Measurements from ENCODE around the gene SOAT1. TPM values are rescaled to one million over a fixed set of nuclear protein-coding genes. Genes with fewer than 3 reads are reported as not detected.
"Not testable (repeated sequence)": the region's sequence is repeated elsewhere in the genome, so short reads cannot be mapped to it uniquely, and the experiment has no call there.

Gene SOAT1
- total RNA-seq, 1 donor from 2014 or later, result 8.9 TPM

GRCh38 chr1:179340918-179341317 is 47.3 kb downstream of the SOAT1 start:
- H3K9me3 ChIP-seq (ENCODE audit: control insufficient read depth in 3 of 3, low read length in 3 of 3), result no peaks in the 10 kb centered on the region
- H3K4me1 ChIP-seq (ENCODE audit: control insufficient read depth in 3 of 3, insufficient read depth in 3 of 3, low read length in 3 of 3), result no peaks in the 10 kb centered on the region
- no peak overlapping the region for H3K4me3 ChIP-seq (ENCODE audit: low read length in 3 of 3)
- no peak overlapping the region for H3K27ac ChIP-seq (ENCODE audit: low read depth, low read length)
- no peak overlapping the region for H3K9ac ChIP-seq (ENCODE audit: low read depth in 1 of 3, low read length in 3 of 3)
- peaks cover 3 to 22% (median 15%) of the 10 kb centered on the region in 3 donors for H3K36me3 ChIP-seq (ENCODE audit: control insufficient read depth in 3 of 3, insufficient read depth in 3 of 3, low read length in 3 of 3)
- H3K27me3 ChIP-seq (ENCODE audit: control insufficient read depth in 3 of 3, insufficient read depth in 3 of 3, low read length in 3 of 3), result no peaks in the 10 kb centered on the region

GRCh38 chr1:179341943-179342547 is 48.4 kb downstream of the SOAT1 start:
- no peak overlapping the region for H3K4me3 ChIP-seq (ENCODE audit: low read length in 3 of 3)
- H3K36me3 ChIP-seq (ENCODE audit: control insufficient read depth in 3 of 3, insufficient read depth in 3 of 3, low read length in 3 of 3), result peaks cover 3 to 25% (median 23%) of the 10 kb centered on the region in 3 donors
- H3K4me1 ChIP-seq (ENCODE audit: control insufficient read depth in 3 of 3, insufficient read depth in 3 of 3, low read length in 3 of 3), result no peaks in the 10 kb centered on the region

GRCh38 chr1:179342740-179343404 is 49.3 kb downstream of the SOAT1 start:
- Histone ChIP-seq H3K27me3 (ENCODE audit: control insufficient read depth in 3 of 3, insufficient read depth in 3 of 3, low read length in 3 of 3) (no peaks in the 10 kb centered on the region), H3K9me3 (ENCODE audit: control insufficient read depth in 3 of 3, low read length in 3 of 3) (no peaks in the 10 kb centered on the region), H3K4me1 (ENCODE audit: control insufficient read depth in 3 of 3, insufficient read depth in 3 of 3, low read length in 3 of 3) (no peaks in the 10 kb centered on the region), H3K27ac (ENCODE audit: low read depth, low read length) (no peak overlapping the region), H3K36me3 (ENCODE audit: control insufficient read depth in 3 of 3, insufficient read depth in 3 of 3, low read length in 3 of 3) (peaks cover 3 to 26% (median 25%) of the 10 kb centered on the region in 3 donors), H3K9ac (ENCODE audit: low read depth in 1 of 3, low read length in 3 of 3) (no peak overlapping the region), H3K4me3 (ENCODE audit: low read length in 3 of 3) (no peak overlapping the region)

More at GRCh38 chr1:179341943-179342547, 48.4 kb downstream of the SOAT1 start:
- H3K27ac ChIP-seq (ENCODE audit: low read depth, low read length), result no peak overlapping the region
- no peaks in the 10 kb centered on the region for H3K27me3 ChIP-seq (ENCODE audit: control insufficient read depth in 3 of 3, insufficient read depth in 3 of 3, low read length in 3 of 3)
- H3K9me3 ChIP-seq (ENCODE audit: control insufficient read depth in 3 of 3, low read length in 3 of 3), result no peaks in the 10 kb centered on the region
- H3K9ac ChIP-seq (ENCODE audit: low read depth in 1 of 3, low read length in 3 of 3), result no peak overlapping the region

GRCh38 chr1:179351281-179351680 is 57.7 kb downstream of the SOAT1 start:
- Histone ChIP-seq H3K9me3 (ENCODE audit: control insufficient read depth in 3 of 3, low read length in 3 of 3) (no peaks in the 10 kb centered on the region), H3K9ac (ENCODE audit: low read depth in 1 of 3, low read length in 3 of 3) (no peak overlapping the region), H3K36me3 (ENCODE audit: control insufficient read depth in 3 of 3, insufficient read depth in 3 of 3, low read length in 3 of 3) (peaks cover 0 to 18% (median 17%) of the 10 kb centered on the region in 3 donors), H3K27ac (ENCODE audit: low read depth, low read length) (no peak overlapping the region), H3K4me1 (ENCODE audit: control insufficient read depth in 3 of 3, insufficient read depth in 3 of 3, low read length in 3 of 3) (no peaks in the 10 kb centered on the region), H3K4me3 (ENCODE audit: low read length in 3 of 3) (no peak overlapping the region), H3K27me3 (ENCODE audit: control insufficient read depth in 3 of 3, insufficient read depth in 3 of 3, low read length in 3 of 3) (no peaks in the 10 kb centered on the region)

- no peak overlapping the region for H3K27ac ChIP-seq (ENCODE audit: low read depth, low read length)
- H3K9me3 ChIP-seq (ENCODE audit: control insufficient read depth in 3 of 3, low read length in 3 of 3), result no peaks in the 10 kb centered on the region
- no peak overlapping the region for H3K9ac ChIP-seq (ENCODE audit: low read depth in 1 of 3, low read length in 3 of 3)
- H3K36me3 ChIP-seq (ENCODE audit: control insufficient read depth in 3 of 3, insufficient read depth in 3 of 3, low read length in 3 of 3), result peaks cover 0 to 14% (median 14%) of the 10 kb centered on the region in 3 donors
- H3K27me3 ChIP-seq (ENCODE audit: control insufficient read depth in 3 of 3, insufficient read depth in 3 of 3, low read length in 3 of 3), result no peaks in the 10 kb centered on the region
- no peak overlapping the region for H3K4me3 ChIP-seq (ENCODE audit: low read length in 3 of 3)
- no peaks in the 10 kb centered on the region for H3K4me1 ChIP-seq (ENCODE audit: control insufficient read depth in 3 of 3, insufficient read depth in 3 of 3, low read length in 3 of 3)
Observed at GRCh38 chr1:179352236-179352635, 58.6 kb downstream of the SOAT1 start.

GRCh38 chr1:179353546-179353945 is 59.9 kb downstream of the SOAT1 start:
- H3K27ac ChIP-seq (ENCODE audit: low read depth, low read length), result no peak overlapping the region
- H3K36me3 ChIP-seq (ENCODE audit: control insufficient read depth in 3 of 3, insufficient read depth in 3 of 3, low read length in 3 of 3), result peaks cover 0 to 11% (median 10%) of the 10 kb centered on the region in 3 donors
- no peak overlapping the region for H3K9ac ChIP-seq (ENCODE audit: low read depth in 1 of 3, low read length in 3 of 3)
- H3K4me1 ChIP-seq (ENCODE audit: control insufficient read depth in 3 of 3, insufficient read depth in 3 of 3, low read length in 3 of 3), result no peaks in the 10 kb centered on the region
- H3K4me3 ChIP-seq (ENCODE audit: low read length in 3 of 3), result no peak overlapping the region
- H3K9me3 ChIP-seq (ENCODE audit: control insufficient read depth in 3 of 3, low read length in 3 of 3), result no peaks in the 10 kb centered on the region
- H3K27me3 ChIP-seq (ENCODE audit: control insufficient read depth in 3 of 3, insufficient read depth in 3 of 3, low read length in 3 of 3), result no peaks in the 10 kb centered on the region

- H3K9ac ChIP-seq (ENCODE audit: low read depth in 1 of 3, low read length in 3 of 3); H3K27ac ChIP-seq (ENCODE audit: low read depth, low read length); H3K36me3 ChIP-seq (ENCODE audit: control insufficient read depth in 3 of 3, insufficient read depth in 3 of 3, low read length in 3 of 3); H3K4me1 ChIP-seq (ENCODE audit: control insufficient read depth in 3 of 3, insufficient read depth in 3 of 3, low read length in 3 of 3); H3K4me3 ChIP-seq (ENCODE audit: low read length in 3 of 3); H3K9me3 ChIP-seq (ENCODE audit: control insufficient read depth in 3 of 3, low read length in 3 of 3); H3K27me3 ChIP-seq (ENCODE audit: control insufficient read depth in 3 of 3, insufficient read depth in 3 of 3, low read length in 3 of 3): not testable (repeated sequence)
Observed at GRCh38 chr1:179361631-179362030, 68.0 kb downstream of the SOAT1 start.

GRCh38 chr1:179365342-179366092 is 71.9 kb downstream of the SOAT1 start, which contains the start of gene AXDND1:
Gene AXDND1 (plus strand): TSS chr1:179365971. CDS start chr1:179366510, 539 bp downstream.
- H3K4me1 ChIP-seq (ENCODE audit: control insufficient read depth in 3 of 3, insufficient read depth in 3 of 3, low read length in 3 of 3), result peaks cover 2 to 5% (median 3%) of the 10 kb centered on the region in 3 donors
- peak within 1 kb of the TSS; percentile 85 to 89 (median 89) for H3K9ac ChIP-seq (ENCODE audit: low read depth in 1 of 3, low read length in 3 of 3)
- peak within 1 kb of the TSS; percentile 92 to 94 (median 93) for H3K4me3 ChIP-seq (ENCODE audit: low read length in 3 of 3)
- no peaks in the 10 kb centered on the region for H3K9me3 ChIP-seq (ENCODE audit: control insufficient read depth in 3 of 3, low read length in 3 of 3)
- H3K27me3 ChIP-seq (ENCODE audit: control insufficient read depth in 3 of 3, insufficient read depth in 3 of 3, low read length in 3 of 3), result no peaks in the 10 kb centered on the region
- no peaks in the 10 kb centered on the region for H3K36me3 ChIP-seq (ENCODE audit: control insufficient read depth in 3 of 3, insufficient read depth in 3 of 3, low read length in 3 of 3)
- H3K27ac ChIP-seq (ENCODE audit: low read depth, low read length), result peak within 1 kb of the TSS; percentile 89

GRCh38 chr1:179366093-179366800 is 72.7 kb downstream of the SOAT1 start:
- H3K4me1 ChIP-seq (ENCODE audit: control insufficient read depth in 3 of 3, insufficient read depth in 3 of 3, low read length in 3 of 3), result peaks cover 2 to 5% (median 3%) of the 10 kb centered on the region in 3 donors
- peak overlapping the region; percentile 89 for H3K27ac ChIP-seq (ENCODE audit: low read depth, low read length)
- H3K9ac ChIP-seq (ENCODE audit: low read depth in 1 of 3, low read length in 3 of 3), result peak overlapping the region; percentile 85 to 89 (median 89)
- peak overlapping the region; percentile 92 to 94 (median 93) for H3K4me3 ChIP-seq (ENCODE audit: low read length in 3 of 3)
- no peaks in the 10 kb centered on the region for H3K9me3 ChIP-seq (ENCODE audit: control insufficient read depth in 3 of 3, low read length in 3 of 3)
- H3K27me3 ChIP-seq (ENCODE audit: control insufficient read depth in 3 of 3, insufficient read depth in 3 of 3, low read length in 3 of 3), result no peaks in the 10 kb centered on the region
- H3K36me3 ChIP-seq (ENCODE audit: control insufficient read depth in 3 of 3, insufficient read depth in 3 of 3, low read length in 3 of 3), result no peaks in the 10 kb centered on the region

All from skeletal muscle tissue (tissue), 4 donors.